NT2/D1 (cell line): ENCODE results near the gene BAIAP2L2.

Experiments
- DNase-seq: peaks from one replicate; pipeline ENCODE4 v3.0.0-alpha.2; 2011; ENCODE audit warnings: low read depth, low spot score
- H3K27me3 ChIP-seq: 2 replicates; pipeline ENCODE4 v1.6.0; 2011; ENCODE audit warnings: mild to moderate bottlenecking; ENCODE audit not compliant: insufficient read length, insufficient read depth
- H3K36me3 ChIP-seq: 2 replicates; pipeline ENCODE4 v1.6.1; 2011; ENCODE audit warnings: mild to moderate bottlenecking, low read length, mixed read lengths; ENCODE audit not compliant: insufficient read depth, insufficient read length
- H3K4me1 ChIP-seq: 2 replicates; pipeline ENCODE4 v1.5.1; 2011; ENCODE audit not compliant: insufficient read depth, insufficient read length
- H3K4me3 ChIP-seq: 2 replicates; pipeline ENCODE4 v1.5.1; 2011; ENCODE audit warnings: low read depth; ENCODE audit not compliant: insufficient read length
- H3K9ac ChIP-seq: 2 replicates; pipeline ENCODE4 v1.6.0; 2011; ENCODE audit warnings: low read depth; ENCODE audit not compliant: insufficient read length
- H3K9me3 ChIP-seq: 2 replicates; pipeline ENCODE4 v1.5.1; 2011; ENCODE audit warnings: mild to moderate bottlenecking, low read length; ENCODE audit not compliant: insufficient read depth
- SUZ12 ChIP-seq: IDR thresholded peaks from 2 replicates; pipeline ENCODE4 v1.6.1; 2011; ENCODE audit not compliant: insufficient read length, insufficient read depth; ENCODE audit errors: extremely low read depth
- YY1 ChIP-seq: IDR thresholded peaks from 2 replicates; pipeline ENCODE4 v1.6.1; 2011; ENCODE audit not compliant: insufficient read length, insufficient read depth
- ZNF274 ChIP-seq: IDR thresholded peaks from 2 replicates; pipeline ENCODE4 v1.6.1; 2011; ENCODE audit warnings: mild to moderate bottlenecking, low read depth, low read length

Gene BAIAP2L2

GRCh38 chr22:38078046-38078840 is 32.2 kb downstream of the BAIAP2L2 start:
- Histone ChIP-seq H3K36me3 (peaks cover 12% of the 10 kb centered on the region), H3K9me3 (no peaks in the 10 kb centered on the region), H3K27me3 (peaks cover 7% of the 10 kb centered on the region), H3K4me3 (no peak overlapping the region), H3K9ac (no peak overlapping the region), H3K4me1 (peaks cover 17% of the 10 kb centered on the region)
- DNase-seq: no peak
- TF ChIP-seq SUZ12 (no peak), ZNF274 (no peak), YY1 (no peak)

DNA sequence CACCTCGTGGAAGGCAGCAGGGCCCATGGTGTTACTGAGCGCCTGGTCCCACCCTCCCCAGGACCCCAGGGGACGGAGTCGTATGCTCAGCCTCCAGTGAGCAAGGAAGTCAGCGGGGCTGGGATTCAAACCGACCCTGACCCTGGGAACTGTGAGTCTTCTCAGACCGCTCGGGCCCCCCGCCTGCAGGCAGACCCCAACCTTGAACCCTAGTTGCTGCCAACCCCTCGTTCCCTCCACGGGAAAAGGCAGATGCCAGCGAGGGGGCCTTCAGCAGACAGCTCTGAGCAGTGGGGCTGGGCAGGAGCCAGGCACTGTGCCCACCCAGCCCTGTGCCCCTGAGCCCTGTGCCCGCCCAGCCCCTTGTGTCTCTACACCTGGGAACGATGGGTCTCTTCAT is 32.9 kb downstream of the BAIAP2L2 start:
- H3K4me1 ChIP-seq: peaks cover 15% of the 10 kb centered on the region
- H3K36me3 ChIP-seq: peaks cover 18% of the 10 kb centered on the region
- DNase-seq: no peak
- H3K4me3 ChIP-seq: no peak overlapping the region
- H3K27me3 ChIP-seq: peaks cover 7% of the 10 kb centered on the region
- H3K9ac ChIP-seq: no peak overlapping the region
- no peak for TF ChIP-seq SUZ12
- no peak for TF ChIP-seq ZNF274
- no peak for TF ChIP-seq YY1
- H3K9me3 ChIP-seq: no peaks in the 10 kb centered on the region

DNA sequence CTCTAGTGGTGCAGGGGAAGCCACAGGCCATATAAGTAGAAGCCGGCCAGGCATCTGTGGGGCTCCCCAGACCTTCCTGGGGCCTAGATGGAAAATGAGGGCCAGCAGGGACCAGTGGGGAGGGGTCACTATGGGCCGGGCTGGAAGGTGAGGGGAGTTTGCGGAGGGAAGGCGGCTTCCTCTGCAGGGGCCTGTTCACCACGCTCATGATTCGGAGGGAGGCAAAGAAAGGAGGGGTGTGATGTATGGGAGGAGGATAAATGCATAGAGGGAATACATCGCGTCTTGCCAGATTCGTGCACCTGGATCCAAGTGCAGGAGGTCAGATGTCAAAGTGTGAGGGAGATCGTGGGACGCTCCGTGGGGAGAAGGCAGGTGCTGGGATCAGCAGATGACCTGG is 33.4 kb downstream of the BAIAP2L2 start:
- Histone ChIP-seq H3K27me3 (peaks cover 7% of the 10 kb centered on the region), H3K9ac (no peak overlapping the region), H3K9me3 (no peaks in the 10 kb centered on the region), H3K4me1 (peaks cover 15% of the 10 kb centered on the region), H3K4me3 (no peak overlapping the region), H3K36me3 (peaks cover 23% of the 10 kb centered on the region)
- no peak for DNase-seq
- no peak for TF ChIP-seq ZNF274
- no peak for TF ChIP-seq YY1
- no peak for TF ChIP-seq SUZ12

DNA sequence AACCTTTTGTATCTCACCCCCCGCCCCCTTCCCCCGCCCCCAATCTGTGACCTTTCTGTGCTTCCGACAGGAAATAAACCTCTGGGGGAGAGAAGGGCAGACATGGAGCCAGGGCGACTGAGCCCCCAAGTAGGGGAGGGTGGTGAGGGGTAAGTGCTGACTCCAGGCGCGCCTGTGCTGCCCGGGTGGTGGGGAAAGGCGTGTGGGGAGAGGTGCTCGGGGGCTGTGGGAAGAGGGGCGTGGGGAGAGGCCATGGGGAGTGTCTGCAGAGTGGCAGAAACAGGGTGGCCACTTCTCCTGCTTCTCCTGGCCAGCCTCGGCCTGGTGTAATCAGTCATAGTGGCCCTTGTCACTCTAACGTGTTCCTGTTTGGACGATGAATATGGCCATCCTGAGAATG is 34.5 kb downstream of the BAIAP2L2 start:
- Histone ChIP-seq H3K36me3 (peaks cover 29% of the 10 kb centered on the region), H3K9me3 (no peaks in the 10 kb centered on the region), H3K9ac (no peak overlapping the region), H3K4me1 (peaks cover 10% of the 10 kb centered on the region), H3K4me3 (no peak overlapping the region), H3K27me3 (peaks cover 5% of the 10 kb centered on the region)
- no peak for DNase-seq
- TF ChIP-seq YY1 (no peak), ZNF274 (no peak), SUZ12 (no peak)

GRCh38 chr22:38075105-38075825 is 35.2 kb downstream of the BAIAP2L2 start:
- Histone ChIP-seq H3K4me1 (peaks cover 10% of the 10 kb centered on the region), H3K9ac (no peak overlapping the region), H3K9me3 (no peaks in the 10 kb centered on the region), H3K36me3 (peaks cover 29% of the 10 kb centered on the region), H3K27me3 (no peaks in the 10 kb centered on the region), H3K4me3 (no peak overlapping the region)
- TF ChIP-seq ZNF274: no peak
- no peak for TF ChIP-seq SUZ12
- no peak for TF ChIP-seq YY1
- DNase-seq: no peak

- H3K9ac ChIP-seq: no peak overlapping the region
- no peak for DNase-seq
- no peaks in the 10 kb centered on the region for H3K27me3 ChIP-seq
- no peak overlapping the region for H3K4me3 ChIP-seq
- TF ChIP-seq YY1 (no peak), ZNF274 (no peak), SUZ12 (no peak)
- peaks cover 29% of the 10 kb centered on the region for H3K36me3 ChIP-seq
- H3K4me1 ChIP-seq: peaks cover 10% of the 10 kb centered on the region
- no peaks in the 10 kb centered on the region for H3K9me3 ChIP-seq
Observed at GRCh38 chr22:38074181-38075104, 36.0 kb downstream of the BAIAP2L2 start.
